ENCODE results near the gene TATDN2.

TATDN2 gene

GRCh38 chr3:10306156-10306555 is 57.9 kb downstream of the TATDN2 start:
- Histone ChIP-seq H3K27me3 (ENCODE audit: insufficient read depth, low read depth) (no peaks in the 10 kb centered on the region), H3K4me2 (no peak overlapping the region), H3K4me3 (IDR thresholded peaks at IDR 0.05; ENCODE audit: insufficient read depth, low read depth, low read length) (no peak overlapping the region), H2AFZ (ENCODE audit: low read depth) (no peak overlapping the region), H3K36me3 (ENCODE audit: insufficient read depth) (no peaks in the 10 kb centered on the region), H3K9ac (no peak overlapping the region), H3K4me1 (ENCODE audit: low read depth, poor library complexity, severe bottlenecking) (no peaks in the 10 kb centered on the region), H3K79me2 (ENCODE audit: insufficient read depth, low read depth) (no peaks in the 10 kb centered on the region), H4K20me1 (ENCODE audit: insufficient read depth) (no peaks in the 10 kb centered on the region), H3K27ac (no peak overlapping the region)
- TF ChIP-seq, protein P1, sequence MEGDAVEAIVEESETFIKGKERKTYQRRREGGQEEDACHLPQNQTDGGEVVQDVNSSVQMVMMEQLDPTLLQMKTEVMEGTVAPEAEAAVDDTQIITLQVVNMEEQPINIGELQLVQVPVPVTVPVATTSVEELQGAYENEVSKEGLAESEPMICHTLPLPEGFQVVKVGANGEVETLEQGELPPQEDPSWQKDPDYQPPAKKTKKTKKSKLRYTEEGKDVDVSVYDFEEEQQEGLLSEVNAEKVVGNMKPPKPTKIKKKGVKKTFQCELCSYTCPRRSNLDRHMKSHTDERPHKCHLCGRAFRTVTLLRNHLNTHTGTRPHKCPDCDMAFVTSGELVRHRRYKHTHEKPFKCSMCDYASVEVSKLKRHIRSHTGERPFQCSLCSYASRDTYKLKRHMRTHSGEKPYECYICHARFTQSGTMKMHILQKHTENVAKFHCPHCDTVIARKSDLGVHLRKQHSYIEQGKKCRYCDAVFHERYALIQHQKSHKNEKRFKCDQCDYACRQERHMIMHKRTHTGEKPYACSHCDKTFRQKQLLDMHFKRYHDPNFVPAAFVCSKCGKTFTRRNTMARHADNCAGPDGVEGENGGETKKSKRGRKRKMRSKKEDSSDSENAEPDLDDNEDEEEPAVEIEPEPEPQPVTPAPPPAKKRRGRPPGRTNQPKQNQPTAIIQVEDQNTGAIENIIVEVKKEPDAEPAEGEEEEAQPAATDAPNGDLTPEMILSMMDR (conservative IDR thresholded peaks at IDR 0.05; ENCODE audit: low read depth, low read length), result no peak

DNA sequence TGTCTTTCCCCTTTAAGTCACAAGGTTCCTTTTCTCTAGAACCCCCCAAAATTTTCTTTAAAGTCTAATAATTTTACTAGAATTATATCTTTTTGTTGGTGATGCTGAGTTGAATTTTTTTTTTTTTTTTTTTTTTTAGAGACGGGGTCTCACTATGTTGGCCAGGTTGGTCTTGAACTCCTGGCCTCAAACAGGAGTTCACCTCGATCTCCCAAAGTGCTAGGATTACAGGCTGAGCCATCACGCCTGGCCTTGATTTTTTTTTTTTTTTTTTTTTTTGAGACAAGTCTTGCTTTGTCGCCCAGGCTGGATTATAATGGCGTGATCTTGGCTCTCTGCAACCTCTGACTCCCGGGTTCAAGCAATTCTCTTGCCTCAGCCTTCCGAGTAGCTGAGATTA is 60.4 kb downstream of the TATDN2 start:
- H3K27me3 ChIP-seq (ENCODE audit: insufficient read depth, low read depth), result no peaks in the 10 kb centered on the region
- TF ChIP-seq, protein P1 (conservative IDR thresholded peaks at IDR 0.05; ENCODE audit: low read depth, low read length), result no peak
- no peak overlapping the region for H3K4me2 ChIP-seq
- no peak overlapping the region for H3K27ac ChIP-seq
- H3K4me1 ChIP-seq (ENCODE audit: low read depth, poor library complexity, severe bottlenecking), result no peaks in the 10 kb centered on the region
- H3K9ac ChIP-seq, result no peak overlapping the region
- H3K36me3 ChIP-seq (ENCODE audit: insufficient read depth), result no peaks in the 10 kb centered on the region
- H4K20me1 ChIP-seq (ENCODE audit: insufficient read depth), result no peaks in the 10 kb centered on the region
- H3K4me3 ChIP-seq (IDR thresholded peaks at IDR 0.05; ENCODE audit: insufficient read depth, low read depth, low read length), result no peak overlapping the region
- H2AFZ ChIP-seq (ENCODE audit: low read depth), result no peak overlapping the region
- H3K79me2 ChIP-seq (ENCODE audit: insufficient read depth, low read depth), result no peaks in the 10 kb centered on the region

DNA sequence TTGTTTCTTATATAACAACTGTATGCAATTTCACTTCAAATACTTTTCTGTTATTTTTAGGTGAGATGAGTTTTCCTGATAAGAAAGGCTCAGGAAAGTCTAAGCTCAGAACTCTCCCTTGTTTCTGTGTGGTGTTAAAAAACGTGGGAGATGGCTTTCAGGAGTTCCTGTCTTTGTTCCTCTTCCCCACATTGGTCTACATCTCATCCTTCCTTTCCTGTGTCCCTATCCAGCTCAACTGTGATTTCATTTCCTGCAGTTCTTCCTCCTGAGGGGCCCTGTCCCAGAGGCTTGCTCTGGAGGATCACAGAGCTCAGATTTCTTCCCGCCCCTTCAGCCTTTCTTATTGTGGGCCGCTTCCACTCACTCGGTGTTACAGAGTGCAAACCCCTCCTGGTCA is 61.5 kb downstream of the TATDN2 start:
- Histone ChIP-seq H3K27ac (no peak overlapping the region), H3K4me3 (IDR thresholded peaks at IDR 0.05; ENCODE audit: insufficient read depth, low read depth, low read length) (no peak overlapping the region), H4K20me1 (ENCODE audit: insufficient read depth) (no peaks in the 10 kb centered on the region), H3K79me2 (ENCODE audit: insufficient read depth, low read depth) (no peaks in the 10 kb centered on the region), H3K4me1 (ENCODE audit: low read depth, poor library complexity, severe bottlenecking) (no peaks in the 10 kb centered on the region), H2AFZ (ENCODE audit: low read depth) (no peak overlapping the region), H3K4me2 (no peak overlapping the region), H3K27me3 (ENCODE audit: insufficient read depth, low read depth) (no peaks in the 10 kb centered on the region), H3K9ac (no peak overlapping the region), H3K36me3 (ENCODE audit: insufficient read depth) (no peaks in the 10 kb centered on the region)
- TF ChIP-seq, protein P1 (conservative IDR thresholded peaks at IDR 0.05; ENCODE audit: low read depth, low read length), result no peak

DNA sequence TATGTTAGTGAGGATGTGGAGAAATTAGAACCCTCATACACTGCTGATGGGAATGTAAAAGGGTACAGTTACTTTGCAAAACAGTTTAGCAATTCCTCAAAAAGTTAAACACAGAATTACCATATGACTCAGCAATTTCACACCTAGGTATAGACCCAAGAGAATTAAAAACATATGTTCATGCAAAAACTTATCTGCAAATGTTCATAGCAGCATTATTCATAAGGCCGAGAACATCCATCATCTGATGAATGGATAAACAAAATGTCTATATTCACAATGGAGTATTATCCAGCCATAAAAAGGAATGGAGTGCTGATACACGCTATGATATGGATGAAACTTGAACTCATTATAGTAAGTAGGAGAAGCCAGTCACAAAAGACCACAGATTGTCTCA is 62.3 kb downstream of the TATDN2 start:
- TF ChIP-seq, protein P1 (conservative IDR thresholded peaks at IDR 0.05; ENCODE audit: low read depth, low read length), result no peak
- Histone ChIP-seq H3K9ac (no peak overlapping the region), H3K4me1 (ENCODE audit: low read depth, poor library complexity, severe bottlenecking) (no peaks in the 10 kb centered on the region), H3K27me3 (ENCODE audit: insufficient read depth, low read depth) (no peaks in the 10 kb centered on the region), H3K36me3 (ENCODE audit: insufficient read depth) (no peaks in the 10 kb centered on the region), H4K20me1 (ENCODE audit: insufficient read depth) (no peaks in the 10 kb centered on the region), H3K4me3 (IDR thresholded peaks at IDR 0.05; ENCODE audit: insufficient read depth, low read depth, low read length) (no peak overlapping the region), H3K79me2 (ENCODE audit: insufficient read depth, low read depth) (no peaks in the 10 kb centered on the region), H2AFZ (ENCODE audit: low read depth) (no peak overlapping the region), H3K4me2 (no peak overlapping the region), H3K27ac (no peak overlapping the region)
